Stimulated activated CD8-positive, alpha-beta memory T cell treated with anti-CD3 and anti-CD28 coated beads, Interleukin-12 subunit alpha, Interleukin-12 subunit beta, amount 100 ng/mL, for 4 hours (primary cell): Measurements from ENCODE around the gene DUSP3.

Source experiments
- DNase-seq: peaks from one replicate; pipeline ENCODE4 v3.0.0-alpha.2; 2020; ENCODE audit warnings: low read depth

Gene DUSP3

DNA sequence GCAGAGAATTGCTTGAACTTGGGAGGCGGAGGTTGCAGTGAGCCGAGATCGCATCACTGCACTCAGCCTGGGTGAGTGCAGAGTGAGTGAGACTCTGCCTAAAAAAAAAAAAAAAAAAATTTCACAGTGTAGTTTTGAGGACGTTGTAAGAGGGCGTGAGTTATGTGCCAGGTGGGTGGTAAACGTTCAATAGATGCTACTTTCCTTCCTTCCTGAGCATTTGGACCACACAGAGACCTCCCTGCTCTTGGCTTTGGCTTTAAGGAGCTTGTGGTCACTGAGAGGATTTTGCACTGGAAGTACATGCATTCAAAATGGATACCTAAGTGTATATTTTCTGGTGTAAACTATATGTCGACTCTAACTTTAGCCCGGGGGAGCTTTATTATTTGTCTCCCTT, 50.7 kb downstream of the DUSP3 start:
- DNase-seq, result no peak

DNA sequence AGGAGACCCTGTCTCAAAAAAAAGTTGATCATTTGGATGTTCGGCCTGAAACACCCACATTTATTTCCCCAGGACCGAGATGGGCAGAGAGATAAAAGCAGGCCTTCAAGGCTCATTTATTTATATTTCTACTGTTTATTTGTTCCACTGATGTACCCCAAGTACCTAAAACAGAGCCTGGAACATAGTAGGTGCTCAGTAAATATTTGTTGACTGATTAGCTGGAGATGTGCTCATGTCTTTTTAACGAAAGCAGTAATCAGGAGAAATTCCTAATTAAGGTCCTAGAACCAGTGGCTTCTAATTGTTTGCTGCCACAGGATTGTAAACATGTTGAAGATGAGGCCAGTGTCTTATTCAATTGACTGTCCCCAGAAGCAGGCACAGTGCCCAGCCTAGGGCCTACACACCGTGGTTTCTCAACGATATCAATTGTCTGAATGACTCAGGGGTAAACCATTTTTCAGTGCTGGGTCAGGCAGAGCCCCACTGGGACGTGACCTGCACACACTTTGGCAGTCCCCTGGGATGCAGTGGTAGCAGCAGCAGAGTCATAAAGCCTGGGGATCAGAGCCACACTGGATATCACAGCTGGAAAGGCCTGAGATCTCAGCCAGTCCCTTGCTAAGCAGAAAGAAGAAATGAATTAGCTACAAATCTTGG, 54.9 kb downstream of the DUSP3 start:
- DNase-seq, result no peak

DNA sequence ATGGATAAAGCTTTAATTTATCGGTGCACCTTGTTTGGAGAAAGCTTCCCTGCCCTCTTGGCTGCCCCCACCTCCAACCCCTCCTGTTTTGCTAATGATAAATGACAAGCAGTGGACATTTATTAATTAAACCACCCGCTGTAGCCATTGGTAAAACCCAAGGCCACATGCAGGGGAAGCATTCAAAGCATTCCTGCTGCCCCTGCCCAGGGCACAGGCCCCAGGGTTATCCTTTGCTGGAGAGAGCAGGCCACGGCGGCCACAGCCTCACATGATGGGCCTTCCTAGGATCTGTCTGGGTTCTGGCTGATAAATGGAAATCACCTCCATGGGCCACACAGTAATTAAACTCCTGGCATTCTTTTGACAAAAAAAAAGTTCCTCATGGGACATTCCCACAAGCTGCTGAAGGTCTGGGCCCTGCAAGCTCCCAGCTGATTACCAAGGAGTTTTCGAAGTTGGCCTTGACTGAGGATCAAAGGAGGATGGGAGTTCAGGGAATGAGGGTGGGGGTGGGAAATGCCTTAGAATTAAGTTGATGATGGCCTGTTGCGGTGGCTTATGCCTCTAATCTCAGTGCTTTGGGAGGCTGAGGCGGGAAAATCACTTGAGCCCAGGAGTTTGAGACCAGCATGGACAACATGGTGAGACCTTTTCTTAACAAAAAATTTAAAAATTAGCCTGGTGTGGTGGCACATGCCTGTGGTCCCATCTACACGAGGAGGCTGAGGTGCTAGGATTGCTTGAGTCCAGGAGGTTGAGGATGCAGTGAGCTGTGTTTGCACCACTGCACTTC, 55.7 kb downstream of the DUSP3 start:
- DNase-seq, result no peak

DNA sequence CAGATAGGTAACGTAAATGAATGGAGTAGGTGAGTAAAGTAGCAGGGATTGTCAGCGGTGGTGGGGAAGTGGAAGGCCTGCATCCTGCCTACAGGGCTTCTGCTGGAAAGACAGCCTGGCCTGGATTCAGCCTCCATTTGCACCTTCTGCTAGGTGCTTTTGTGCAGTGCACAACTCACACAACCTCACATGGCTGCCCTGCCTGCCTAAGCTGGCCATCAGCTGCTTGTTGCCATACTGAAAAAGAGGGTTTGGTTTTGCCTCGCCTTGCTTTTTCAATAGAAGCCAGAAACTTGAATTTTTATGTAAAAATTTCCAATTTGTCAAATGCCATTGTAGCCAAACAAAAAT, 56.5 kb downstream of the DUSP3 start:
- DNase-seq, result no peak

DNA sequence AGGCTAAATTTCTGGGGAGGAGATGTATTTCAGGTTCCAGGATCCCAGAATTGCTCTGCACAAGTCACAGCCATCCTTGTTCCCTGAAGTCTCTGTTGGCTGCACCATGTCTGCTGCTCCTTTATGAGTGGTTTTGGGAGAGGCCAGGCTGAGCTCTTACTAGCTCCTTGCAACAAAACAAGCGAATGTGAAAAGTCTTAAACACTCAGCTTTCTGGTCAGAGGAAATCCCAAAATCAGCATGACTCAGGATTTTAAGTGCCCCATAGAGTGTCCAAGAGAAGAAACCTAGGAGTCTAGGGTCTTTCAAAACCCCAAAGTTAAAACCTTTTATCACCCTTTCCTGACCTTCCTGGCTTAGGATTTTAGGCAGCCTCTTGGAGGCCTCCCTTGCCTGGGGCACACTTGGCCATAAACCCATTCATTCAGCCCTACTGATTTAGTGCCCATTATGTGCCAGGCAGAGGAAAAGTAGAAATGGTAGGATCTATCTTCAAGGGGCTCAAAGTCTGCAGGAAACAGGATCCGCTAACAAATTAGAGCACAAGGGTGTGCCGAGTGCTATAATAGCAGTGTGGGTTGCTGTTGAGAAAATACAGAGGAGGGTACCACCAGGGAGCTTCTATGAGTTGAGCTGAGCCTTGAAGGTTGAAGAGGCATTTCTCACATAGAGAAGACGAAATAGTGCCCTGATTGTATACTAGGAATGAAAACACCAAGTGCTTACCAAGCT, 57.1 kb downstream of the DUSP3 start:
- DNase-seq, result no peak

DNA sequence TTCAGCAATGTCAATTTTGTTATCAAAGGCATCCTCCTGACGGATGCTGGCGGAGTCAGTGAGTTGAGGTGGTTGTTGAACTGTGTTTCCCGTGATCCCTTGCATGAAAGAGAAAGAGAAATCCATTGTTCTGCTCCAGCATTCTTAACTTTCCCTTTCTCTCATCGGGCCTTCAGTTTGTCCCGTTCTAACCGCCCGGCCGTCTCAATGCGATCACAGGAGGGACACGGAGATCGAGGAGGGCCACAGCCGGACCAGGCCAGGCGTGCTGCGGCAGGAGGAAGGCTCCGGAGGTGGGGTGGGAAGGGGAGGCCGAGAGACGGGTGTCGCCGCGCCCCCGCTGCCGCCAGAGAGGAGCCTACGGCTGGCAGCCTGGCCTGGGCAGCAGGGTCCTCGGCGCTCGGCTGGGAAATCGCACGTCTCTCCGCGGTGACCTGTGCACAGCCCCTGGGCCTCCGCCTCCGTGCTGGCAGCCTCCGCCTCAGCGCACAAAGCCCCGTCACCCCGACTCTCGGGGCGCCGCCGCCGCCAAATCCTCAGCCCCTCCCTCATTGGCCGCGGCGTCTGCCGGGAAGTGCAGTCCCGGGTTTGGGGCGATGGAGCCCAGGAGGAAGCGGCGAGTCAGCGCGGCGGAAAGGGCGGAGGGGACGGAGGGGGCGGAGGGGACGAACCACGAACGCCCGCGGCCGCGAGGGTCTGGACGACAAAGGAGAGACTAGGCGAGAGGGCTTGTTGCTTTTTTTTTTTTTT, 58.3 kb downstream of the DUSP3 start:
- DNase-seq, result peak; percentile 61

DNA sequence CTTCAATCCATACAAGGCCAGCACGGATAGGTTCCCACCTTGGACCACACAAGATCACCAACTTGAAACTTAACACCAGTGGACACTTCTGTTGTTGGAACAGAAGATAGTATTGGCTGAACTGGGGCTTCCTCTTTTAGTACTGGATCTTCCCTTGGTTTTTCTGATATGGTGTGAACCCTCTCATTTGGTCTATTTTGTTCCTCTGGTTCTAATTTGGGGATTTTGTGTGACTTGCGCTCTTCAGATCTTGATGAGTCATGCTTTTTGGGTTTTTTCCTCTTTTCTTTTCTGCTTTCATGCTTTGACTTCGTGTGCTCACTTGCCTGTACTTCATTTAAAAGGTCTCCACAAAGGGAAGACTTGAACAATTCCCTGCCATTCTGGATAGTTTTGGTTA, 59.2 kb downstream of the DUSP3 start:
- DNase-seq, result no peak

DNA sequence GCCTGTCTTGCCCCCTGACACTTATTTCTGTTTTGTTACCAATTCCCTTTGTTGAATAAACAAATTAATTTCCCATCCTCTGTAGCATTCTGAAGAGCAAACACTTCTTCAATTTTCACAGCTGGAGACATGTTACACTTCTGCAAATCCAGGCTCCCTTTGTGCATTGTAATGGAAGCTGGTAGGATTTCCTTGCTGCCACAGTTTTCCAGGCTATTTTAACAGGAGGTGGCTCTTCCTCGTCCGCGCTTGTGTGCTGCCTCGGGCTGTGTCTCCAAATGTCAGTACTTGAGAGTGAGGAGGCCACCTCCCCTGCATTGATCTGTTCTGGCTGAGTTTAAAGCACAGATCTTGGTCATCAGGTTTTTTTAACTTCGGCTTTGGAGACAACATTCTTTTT, 60.2 kb downstream of the DUSP3 start:
- DNase-seq, result no peak

DNA sequence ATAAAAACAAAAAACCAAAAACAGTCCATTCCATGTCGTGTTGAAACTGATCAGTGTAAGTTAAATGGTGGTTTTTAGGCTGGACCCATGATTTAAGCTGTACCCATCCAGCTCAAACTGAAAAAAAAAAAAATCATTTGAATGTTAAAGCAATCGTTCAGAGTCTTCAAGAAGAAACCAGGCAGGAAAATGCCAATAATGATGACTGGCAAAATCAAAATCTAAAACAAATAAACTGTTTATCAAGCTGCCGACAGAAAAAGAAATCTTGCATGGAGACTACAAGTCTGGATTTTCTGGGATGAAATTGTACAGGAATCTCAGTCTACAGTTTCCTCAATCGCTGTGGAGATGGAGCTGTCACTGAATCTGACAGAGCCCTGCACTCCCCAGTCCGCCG, 60.9 kb downstream of the DUSP3 start:
- DNase-seq, result no peak
